ENCODE measurements around the gene NCOR1. TPM values are rescaled to one million over a fixed set of nuclear protein-coding genes. Genes with fewer than 3 reads are reported as not detected.
"Not testable (repeated sequence)": the region's sequence is repeated elsewhere in the genome, so short reads cannot be mapped to it uniquely, and the experiment has no call there.

The NCOR1 gene
- total RNA-seq, 1 donor from 2014 or later, result 165 TPM

DNA sequence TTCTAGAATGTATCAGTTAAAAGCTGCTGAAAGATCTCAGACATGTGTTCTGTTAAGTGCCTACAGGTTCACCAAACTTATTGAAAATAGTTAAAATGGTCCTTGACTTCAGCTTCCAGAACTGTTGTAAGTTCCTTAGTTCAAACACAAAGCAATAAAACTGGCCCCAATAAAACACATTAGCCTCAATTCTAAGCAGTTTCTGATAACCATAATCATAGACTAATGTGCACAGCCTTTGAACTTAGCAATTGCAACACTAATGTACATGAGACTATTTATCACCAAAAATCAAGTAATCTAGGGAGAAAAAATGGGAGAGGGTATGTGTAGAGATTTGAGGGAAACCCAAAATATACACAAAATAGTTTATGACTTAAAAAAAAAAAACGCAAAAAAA lies 17.1 kb upstream of the NCOR1 start:
- no peak overlapping the region for H3K27ac Mint-ChIP-seq
- no peaks in the 10 kb centered on the region for H3K4me1 Mint-ChIP-seq (ENCODE audit: low read depth)
- H3K36me3 Mint-ChIP-seq (ENCODE audit: insufficient read depth), result peaks cover 6% of the 10 kb centered on the region
- no peak for TF ChIP-seq CTCF (IDR thresholded peaks at IDR 0.05; ENCODE audit: unreplicated experiment)
- no peaks in the 10 kb centered on the region for H3K27me3 Mint-ChIP-seq
- no peak for DNase-seq (ENCODE audit: low spot score, unreplicated experiment)
- H3K9me3 Mint-ChIP-seq (ENCODE audit: low read depth), result no peaks in the 10 kb centered on the region
- H3K4me3 Mint-ChIP-seq (ENCODE audit: low read depth), result no peak overlapping the region

- not testable (repeated sequence) for H3K36me3 Mint-ChIP-seq (ENCODE audit: insufficient read depth); H3K9me3 Mint-ChIP-seq (ENCODE audit: low read depth); DNase-seq (ENCODE audit: low spot score, unreplicated experiment); H3K27ac Mint-ChIP-seq; H3K4me3 Mint-ChIP-seq (ENCODE audit: low read depth); H3K4me1 Mint-ChIP-seq (ENCODE audit: low read depth); H3K27me3 Mint-ChIP-seq
Observed at GRCh38 chr17:16229912-16230561, 14.7 kb upstream of the NCOR1 start.

GRCh38 chr17:16222406-16222805 lies 7.1 kb upstream of the NCOR1 start:
- Mint-ChIP-seq H3K4me1 (ENCODE audit: low read depth) (peaks cover 5% of the 10 kb centered on the region), H3K4me3 (ENCODE audit: low read depth) (no peak overlapping the region)
- no peak for TF ChIP-seq CTCF (IDR thresholded peaks at IDR 0.05; ENCODE audit: unreplicated experiment)

DNA sequence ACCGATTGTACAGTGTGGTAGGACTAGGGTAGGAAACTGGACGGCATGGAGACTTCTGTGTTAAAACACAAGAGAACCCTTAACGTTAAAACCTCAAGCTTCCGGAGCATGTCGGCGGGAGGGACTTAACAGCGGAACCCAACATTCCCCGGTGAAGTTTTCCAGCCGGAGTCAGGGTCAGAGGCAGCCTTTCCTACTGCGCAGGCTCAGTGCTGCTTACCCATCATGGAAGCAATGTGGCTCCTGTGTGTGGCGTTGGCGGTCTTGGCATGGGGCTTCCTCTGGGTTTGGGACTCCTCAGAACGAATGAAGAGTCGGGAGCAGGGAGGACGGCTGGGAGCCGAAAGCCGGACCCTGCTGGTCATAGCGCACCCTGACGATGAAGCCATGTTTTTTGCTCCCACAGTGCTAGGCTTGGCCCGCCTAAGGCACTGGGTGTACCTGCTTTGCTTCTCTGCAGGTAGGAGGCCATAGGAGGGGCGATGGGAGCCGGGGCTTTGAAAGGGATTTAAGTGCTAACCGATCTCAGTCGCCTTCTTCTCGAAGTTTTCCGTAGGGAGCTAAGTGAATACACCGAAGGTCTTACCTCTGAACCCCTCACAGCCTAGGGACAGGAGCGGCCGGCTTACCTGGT lies 1.8 kb upstream of the NCOR1 start, which contains the start of gene PIGL:
Gene PIGL, plus strand, starts transcription at position 209 of the 634 bp plus-strand sequence. Its CDS starts 17 bp downstream, at position 226.
- H3K9me3 Mint-ChIP-seq (ENCODE audit: low read depth), result no peaks in the 10 kb centered on the region
- H3K4me1 Mint-ChIP-seq (ENCODE audit: low read depth), result peaks cover 22% of the 10 kb centered on the region
- H3K4me3 Mint-ChIP-seq (ENCODE audit: low read depth), result peak within 1 kb of the TSS; percentile 93
- peak within 1 kb of the TSS; percentile 99 for H3K27ac Mint-ChIP-seq
- TF ChIP-seq CTCF (IDR thresholded peaks at IDR 0.05; ENCODE audit: unreplicated experiment), result no peak
- peak; percentile 69 for DNase-seq (ENCODE audit: low spot score, unreplicated experiment)
- H3K27me3 Mint-ChIP-seq, result no peaks in the 10 kb centered on the region
- no peaks in the 10 kb centered on the region for H3K36me3 Mint-ChIP-seq (ENCODE audit: insufficient read depth)

More at GRCh38 chr17:16222406-16222805, 7.1 kb upstream of the NCOR1 start:
- Mint-ChIP-seq H3K27me3 (no peaks in the 10 kb centered on the region), H3K27ac (no peak overlapping the region), H3K36me3 (ENCODE audit: insufficient read depth) (no peaks in the 10 kb centered on the region), H3K9me3 (ENCODE audit: low read depth) (no peaks in the 10 kb centered on the region)
- DNase-seq (ENCODE audit: low spot score, unreplicated experiment), result no peak

DNA sequence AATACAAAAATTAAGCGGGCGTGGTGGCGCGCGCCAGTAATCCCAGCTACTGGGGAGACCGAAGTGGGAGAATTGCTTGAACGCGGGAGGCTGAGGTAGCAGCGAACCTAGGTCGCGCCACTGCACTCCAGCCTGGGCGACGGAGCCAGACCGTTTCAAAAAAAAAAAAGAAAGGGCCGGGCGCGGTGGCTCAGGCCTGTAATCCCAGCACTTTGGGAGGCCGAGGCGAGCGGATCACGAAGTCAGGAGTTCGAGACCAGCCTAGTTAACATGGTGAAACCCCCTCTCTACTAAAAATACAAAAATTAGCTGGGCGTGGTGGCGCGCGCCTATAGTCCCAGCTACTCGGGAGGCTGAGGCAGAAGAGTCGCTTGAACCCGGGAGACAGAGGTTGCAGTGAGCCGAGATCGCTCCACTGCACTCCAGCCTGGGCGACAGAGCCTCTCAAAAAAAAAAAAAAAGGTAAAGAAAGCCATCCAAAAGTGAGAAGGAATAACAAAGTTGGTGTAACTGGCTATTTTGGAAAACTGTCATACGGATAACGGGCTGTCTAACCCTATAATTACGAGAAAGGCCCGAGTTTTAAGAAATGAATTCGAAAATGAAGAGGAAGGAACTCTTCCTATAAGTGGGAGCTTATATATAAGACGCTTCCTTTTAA lies 1.1 kb upstream of the NCOR1 start:
- peak overlapping the region; percentile 93 for H3K4me3 Mint-ChIP-seq (ENCODE audit: low read depth)
- peaks cover 22% of the 10 kb centered on the region for H3K4me1 Mint-ChIP-seq (ENCODE audit: low read depth)
- not testable (repeated sequence) for H3K36me3 Mint-ChIP-seq (ENCODE audit: insufficient read depth); H3K27me3 Mint-ChIP-seq; DNase-seq (ENCODE audit: low spot score, unreplicated experiment); H3K9me3 Mint-ChIP-seq (ENCODE audit: low read depth)
- H3K27ac Mint-ChIP-seq, result peak overlapping the region; percentile 99

GRCh38 chr17:16215965-16216316 lies 607 bp upstream of the NCOR1 start:
- no peak for DNase-seq (ENCODE audit: low spot score, unreplicated experiment)
- Mint-ChIP-seq H3K27ac (peak overlapping the region; percentile 97), H3K36me3 (ENCODE audit: insufficient read depth) (no peaks in the 10 kb centered on the region), H3K9me3 (ENCODE audit: low read depth) (no peaks in the 10 kb centered on the region), H3K4me3 (ENCODE audit: low read depth) (peak overlapping the region; percentile 84), H3K4me1 (ENCODE audit: low read depth) (peaks cover 22% of the 10 kb centered on the region), H3K27me3 (no peaks in the 10 kb centered on the region)
- no peak for TF ChIP-seq CTCF (IDR thresholded peaks at IDR 0.05; ENCODE audit: unreplicated experiment)
